ENCODE results near the gene RPE.

The RPE gene

GRCh38 chr2:209965723-209966122 is 36.7 kb upstream of the RPE start:
- DNase-seq (ENCODE audit: extremely low read depth, insufficient read length) = no peak
- no peaks in the 10 kb centered on the region for H3K27me3 ChIP-seq (replicated peaks; ENCODE audit: control insufficient read depth, insufficient read depth, low read length)
- TF ChIP-seq CTCF (IDR thresholded peaks at IDR 0.05; ENCODE audit: insufficient read depth, low read length, poor library complexity, severe bottlenecking) = no peak
- H3K36me3 ChIP-seq (ENCODE audit: control insufficient read depth, insufficient read depth, low read length) = no peaks in the 10 kb centered on the region
- no peak overlapping the region for H3K4me3 ChIP-seq (replicated peaks; ENCODE audit: low read depth, low read length)

GRCh38 chr2:209969692-209970091 is 32.7 kb upstream of the RPE start:
- 0 out of 2 replicates have a peak, but pooled peaks cover 2% of the 10 kb centered on the region for H3K27me3 ChIP-seq (replicated peaks; ENCODE audit: control insufficient read depth, insufficient read depth, low read length)
- no peak for DNase-seq (ENCODE audit: extremely low read depth, insufficient read length)
- H3K36me3 ChIP-seq (ENCODE audit: control insufficient read depth, insufficient read depth, low read length) = no peaks in the 10 kb centered on the region
- no peak overlapping the region for H3K4me3 ChIP-seq (replicated peaks; ENCODE audit: low read depth, low read length)
- TF ChIP-seq CTCF (IDR thresholded peaks at IDR 0.05; ENCODE audit: insufficient read depth, low read length, poor library complexity, severe bottlenecking) = no peak

GRCh38 chr2:209970271-209970670 is 32.2 kb upstream of the RPE start:
- DNase-seq (ENCODE audit: extremely low read depth, insufficient read length) = no peak
- Histone ChIP-seq H3K27me3 (replicated peaks; ENCODE audit: control insufficient read depth, insufficient read depth, low read length) (0 out of 2 replicates have a peak, but pooled peaks cover 2% of the 10 kb centered on the region), H3K36me3 (ENCODE audit: control insufficient read depth, insufficient read depth, low read length) (no peaks in the 10 kb centered on the region), H3K4me3 (replicated peaks; ENCODE audit: low read depth, low read length) (no peak overlapping the region)
- TF ChIP-seq CTCF (IDR thresholded peaks at IDR 0.05; ENCODE audit: insufficient read depth, low read length, poor library complexity, severe bottlenecking) = no peak

- H3K36me3 ChIP-seq (ENCODE audit: control insufficient read depth, insufficient read depth, low read length) = no peaks in the 10 kb centered on the region
- no peak for TF ChIP-seq CTCF (IDR thresholded peaks at IDR 0.05; ENCODE audit: insufficient read depth, low read length, poor library complexity, severe bottlenecking)
- no peak overlapping the region for H3K4me3 ChIP-seq (replicated peaks; ENCODE audit: low read depth, low read length)
- no peak for DNase-seq (ENCODE audit: extremely low read depth, insufficient read length)
- H3K27me3 ChIP-seq (replicated peaks; ENCODE audit: control insufficient read depth, insufficient read depth, low read length) = 0 out of 2 replicates have a peak, but pooled peaks cover 2% of the 10 kb centered on the region
Observed at GRCh38 chr2:209970711-209971110, 31.7 kb upstream of the RPE start.

- no peak for TF ChIP-seq CTCF (IDR thresholded peaks at IDR 0.05; ENCODE audit: insufficient read depth, low read length, poor library complexity, severe bottlenecking)
- Histone ChIP-seq H3K27me3 (replicated peaks; ENCODE audit: control insufficient read depth, insufficient read depth, low read length) (0 out of 2 replicates have a peak, but pooled peaks cover 2% of the 10 kb centered on the region), H3K36me3 (ENCODE audit: control insufficient read depth, insufficient read depth, low read length) (no peaks in the 10 kb centered on the region), H3K4me3 (replicated peaks; ENCODE audit: low read depth, low read length) (no peak overlapping the region)
- no peak for DNase-seq (ENCODE audit: extremely low read depth, insufficient read length)
Observed at GRCh38 chr2:209973328-209973727, 29.1 kb upstream of the RPE start.

GRCh38 chr2:209974576-209974975 is 27.9 kb upstream of the RPE start:
- no peak for DNase-seq (ENCODE audit: extremely low read depth, insufficient read length)
- Histone ChIP-seq H3K36me3 (ENCODE audit: control insufficient read depth, insufficient read depth, low read length) (no peaks in the 10 kb centered on the region), H3K4me3 (replicated peaks; ENCODE audit: low read depth, low read length) (no peak overlapping the region), H3K27me3 (replicated peaks; ENCODE audit: control insufficient read depth, insufficient read depth, low read length) (0 out of 2 replicates have a peak, but pooled peaks cover 2% of the 10 kb centered on the region)
- TF ChIP-seq CTCF (IDR thresholded peaks at IDR 0.05; ENCODE audit: insufficient read depth, low read length, poor library complexity, severe bottlenecking) = no peak
